AG04450 (cell line): ENCODE results near the gene NCLN. TPM values are rescaled to one million over a fixed set of nuclear protein-coding genes. Genes with fewer than 3 reads are reported as not detected.
"Not testable (repeated sequence)": the region's sequence is repeated elsewhere in the genome, so short reads cannot be mapped to it uniquely, and the experiment has no call there.

Experiments
- CTCF ChIA-PET: fragments of 300-600, 350-600 bp; formaldehyde crosslinking; extraction: SDS; loops from one replicate; lab custom pipeline; 2022; ENCODE audit warnings: antibody characterized with exemption, inconsistent platforms; lab: Charles Lee
- POLR2A ChIA-PET: fragments of 350-600 bp; formaldehyde crosslinking; extraction: SDS; loops from one replicate; lab custom pipeline; 2021; ENCODE audit warnings: antibody characterized with exemption, inconsistent platforms; lab: Yijun Ruan, JAX
- DNase-seq: peaks from one replicate; pipeline ENCODE4 v3.0.0-alpha.2; 2011; ENCODE audit warnings: low read depth, low spot score
- H3K27ac ChIP-seq: one replicate; pipeline ENCODE4 v1.5.1; 2012; ENCODE audit warnings: low read depth, low read length, control low read depth
- H3K27me3 ChIP-seq: one replicate; pipeline ENCODE4 v1.6.0; 2012; ENCODE audit warnings: low read length; ENCODE audit not compliant: control insufficient read depth, insufficient read depth
- H3K4me3 ChIP-seq: 2 replicates; pipeline ENCODE4 v1.5.1; 2011; ENCODE audit warnings: mild to moderate bottlenecking, low read depth, low read length, control low read depth
- H3K9me3 ChIP-seq: 2 replicates; pipeline ENCODE4 v1.5.1; 2012; ENCODE audit warnings: low read length; ENCODE audit not compliant: control insufficient read depth, insufficient read depth
- polyA plus RNA-seq: library from polyadenylated mRNA; depleted of rRNA; stranded (reverse); fragments of >200 nt; gene quantifications from 2 replicates; pipeline ENCODE4 v1.2.3, GENCODE V29; 2011
- TF ChIP-seq, protein P1 (sequence below): IDR thresholded peaks from 2 replicates; pipeline ENCODE4 v1.5.1; 2011; ENCODE audit warnings: low read depth, low read length, control low read depth, inconsistent platforms

The NCLN gene
- polyA plus RNA-seq, 1 experiment: 27.1 TPM

DNA sequence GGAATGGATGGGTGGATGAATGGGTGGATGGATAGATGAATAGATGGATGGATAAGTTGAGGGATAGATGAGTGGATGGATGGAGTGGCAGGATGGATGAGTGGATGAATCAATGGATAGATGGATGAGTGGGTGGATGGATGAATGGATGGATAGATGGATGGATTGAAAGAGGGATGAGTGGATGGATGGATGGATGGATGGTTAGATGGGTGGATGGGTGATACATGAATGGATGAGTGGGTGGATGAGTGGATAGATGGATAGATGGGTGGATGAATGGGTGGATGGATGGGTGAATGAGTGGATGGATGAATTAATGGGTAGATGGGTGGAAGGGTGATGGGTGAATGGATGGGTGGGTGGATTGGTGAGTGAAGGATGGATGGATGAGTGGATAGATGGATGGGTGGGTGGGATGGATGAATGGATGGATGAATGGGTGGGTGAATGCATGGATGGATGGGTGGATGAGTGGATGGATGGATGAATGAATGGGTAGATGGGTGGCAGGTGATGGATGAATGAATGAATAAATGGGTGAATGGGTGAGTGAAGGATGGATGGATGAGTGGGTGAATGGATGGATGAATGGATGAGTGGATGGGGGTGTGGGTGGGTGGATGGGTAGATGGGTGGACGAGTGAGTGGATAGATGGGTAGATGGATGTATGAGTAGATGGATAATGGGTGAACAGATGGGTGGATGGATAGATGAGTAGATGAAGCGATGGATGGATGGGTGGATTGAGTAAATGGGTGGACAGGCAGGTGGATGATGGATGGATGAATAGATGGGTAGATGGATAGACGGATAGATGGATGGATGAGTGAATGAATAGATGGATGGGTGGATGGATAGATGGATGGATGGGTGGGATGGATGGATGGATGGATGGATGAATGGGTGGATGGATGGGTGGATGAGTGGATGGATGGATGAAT, 32.2 kb upstream of the NCLN start:
- ChIA-PET CTCF (interaction anchor here (0.7 kb wide), 1 partner anchor 71 kb away, joined by 5 read pairs; the partner anchor contains the start of gene CELF5), POLR2A (no interaction called here)
- H3K4me3 ChIP-seq: no peak overlapping the region
- H3K27ac ChIP-seq: no peak overlapping the region
- TF ChIP-seq, protein P1, sequence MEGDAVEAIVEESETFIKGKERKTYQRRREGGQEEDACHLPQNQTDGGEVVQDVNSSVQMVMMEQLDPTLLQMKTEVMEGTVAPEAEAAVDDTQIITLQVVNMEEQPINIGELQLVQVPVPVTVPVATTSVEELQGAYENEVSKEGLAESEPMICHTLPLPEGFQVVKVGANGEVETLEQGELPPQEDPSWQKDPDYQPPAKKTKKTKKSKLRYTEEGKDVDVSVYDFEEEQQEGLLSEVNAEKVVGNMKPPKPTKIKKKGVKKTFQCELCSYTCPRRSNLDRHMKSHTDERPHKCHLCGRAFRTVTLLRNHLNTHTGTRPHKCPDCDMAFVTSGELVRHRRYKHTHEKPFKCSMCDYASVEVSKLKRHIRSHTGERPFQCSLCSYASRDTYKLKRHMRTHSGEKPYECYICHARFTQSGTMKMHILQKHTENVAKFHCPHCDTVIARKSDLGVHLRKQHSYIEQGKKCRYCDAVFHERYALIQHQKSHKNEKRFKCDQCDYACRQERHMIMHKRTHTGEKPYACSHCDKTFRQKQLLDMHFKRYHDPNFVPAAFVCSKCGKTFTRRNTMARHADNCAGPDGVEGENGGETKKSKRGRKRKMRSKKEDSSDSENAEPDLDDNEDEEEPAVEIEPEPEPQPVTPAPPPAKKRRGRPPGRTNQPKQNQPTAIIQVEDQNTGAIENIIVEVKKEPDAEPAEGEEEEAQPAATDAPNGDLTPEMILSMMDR: no peak
- no peak for DNase-seq
- no peaks in the 10 kb centered on the region for H3K27me3 ChIP-seq
- H3K9me3 ChIP-seq: peaks cover 6% of the 10 kb centered on the region; the same call in 1 of the 2 replicates

DNA sequence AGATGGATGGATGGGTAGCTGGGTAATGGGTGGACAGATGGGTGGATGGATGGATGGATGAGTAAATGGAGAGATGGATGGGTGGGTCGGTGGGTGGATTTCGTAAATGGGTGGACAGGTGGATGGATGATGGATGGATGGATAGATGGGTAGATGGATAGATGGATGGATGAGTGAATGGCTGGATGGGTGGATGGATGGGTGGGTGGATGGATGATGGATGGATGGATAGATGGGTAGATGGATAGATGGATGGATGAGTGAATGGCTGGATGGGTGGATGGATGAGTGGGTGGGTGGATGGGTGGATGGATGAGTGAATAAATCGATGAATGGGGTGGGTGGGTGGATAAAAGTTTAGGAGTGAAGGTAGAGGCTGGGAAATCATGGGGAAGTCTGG, 31.3 kb upstream of the NCLN start:
- H3K9me3 ChIP-seq, H3K27me3 ChIP-seq, POLR2A ChIA-PET, DNase-seq, H3K4me3 ChIP-seq, CTCF ChIA-PET: not testable (repeated sequence)
- peak overlapping the region; percentile 96 for H3K27ac ChIP-seq

DNA sequence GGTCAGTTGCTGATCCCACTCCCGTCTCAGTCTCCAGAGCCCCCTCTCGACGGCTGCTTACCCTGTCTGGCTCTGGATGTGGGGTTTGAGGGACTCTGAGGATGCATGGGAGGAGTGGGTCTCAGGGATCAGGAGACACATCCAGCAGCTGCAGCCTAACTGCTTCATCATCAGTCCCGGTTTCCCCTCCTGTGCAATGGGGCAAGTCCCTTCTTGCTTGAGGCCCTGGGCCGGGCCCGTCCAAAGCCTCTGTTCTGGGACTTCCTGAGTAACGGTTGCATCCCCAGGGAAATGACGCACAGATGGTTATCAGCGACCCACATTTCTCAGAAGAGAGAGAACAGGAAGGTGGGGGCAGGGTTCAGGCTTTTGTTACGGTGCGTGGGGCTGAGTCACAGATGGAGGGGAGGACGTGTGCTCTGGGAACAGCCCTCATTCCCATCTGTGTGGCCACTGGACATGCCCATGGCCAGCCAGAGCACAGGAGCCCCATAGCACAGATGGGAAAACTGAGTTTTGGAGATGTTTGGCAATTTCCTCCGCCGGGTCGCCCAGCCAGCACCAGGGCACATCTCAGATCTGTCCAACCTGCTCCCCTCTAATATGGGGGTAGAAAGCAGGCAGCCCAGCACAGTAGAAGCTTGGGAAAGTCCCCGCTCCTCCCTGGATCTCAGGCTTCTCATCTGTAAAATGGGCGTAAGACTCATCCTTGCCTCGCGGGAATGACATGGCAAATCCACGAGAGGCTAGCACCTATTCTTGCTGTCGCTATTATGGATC, 30.6 kb upstream of the NCLN start:
- Histone ChIP-seq H3K27me3 (no peaks in the 10 kb centered on the region), H3K9me3 (peaks cover 6% of the 10 kb centered on the region), H3K27ac (peak overlapping the region; percentile 96), H3K4me3 (peak overlapping the region; percentile 21)
- peak; percentile 93 for DNase-seq
- ChIA-PET CTCF (no interaction called here), POLR2A (no interaction called here)
- TF ChIP-seq, protein P1: no peak

DNA sequence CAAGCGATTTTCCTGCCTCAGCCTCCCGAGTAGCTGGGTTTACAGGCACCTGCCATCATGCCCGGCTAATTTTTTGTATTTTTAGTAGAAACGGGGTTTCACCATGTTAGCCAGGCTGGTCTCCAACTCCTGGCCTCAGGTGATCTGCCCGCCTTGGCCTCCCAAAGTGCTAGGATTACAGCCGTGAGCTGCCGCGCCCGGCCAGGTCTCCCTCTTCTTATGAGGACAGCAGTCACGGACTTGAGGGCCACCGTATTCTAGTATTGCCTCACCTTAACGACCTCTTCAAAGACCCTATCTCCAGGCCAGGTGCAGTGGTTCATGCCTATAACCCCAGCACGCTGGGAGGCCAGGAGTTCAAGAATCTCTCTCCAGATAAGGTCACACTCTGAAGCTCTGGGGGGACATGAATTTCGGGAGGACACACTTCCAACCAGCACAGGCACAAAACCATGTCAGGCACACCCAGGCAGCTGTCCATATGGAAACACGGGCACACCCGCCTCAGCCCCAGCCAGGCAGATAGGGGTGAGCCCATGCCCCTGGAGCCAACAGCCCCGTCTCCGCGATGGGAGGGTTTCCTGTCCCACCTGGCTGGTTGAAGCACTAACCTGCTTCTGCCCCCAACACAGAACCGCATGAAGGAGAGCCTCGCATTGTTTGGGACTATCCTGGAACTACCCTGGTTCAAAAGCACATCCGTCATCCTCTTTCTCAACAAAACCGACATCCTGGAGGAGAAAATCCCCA, 28.5 kb upstream of the NCLN start:
- TF ChIP-seq, protein P1: no peak
- ChIA-PET CTCF (interaction anchor here (1.3 kb wide), 1 partner anchor 206 kb away, joined by 5 read pairs; no protein-coding TSS in a partner anchor), POLR2A (interaction anchor here (0.6 kb wide), 1 partner anchor 14 kb away, joined by 3 read pairs; no protein-coding TSS in a partner anchor)
- DNase-seq: no peak
- H3K9me3 ChIP-seq: peaks cover 4% of the 10 kb centered on the region
- no peaks in the 10 kb centered on the region for H3K27me3 ChIP-seq
- H3K4me3 ChIP-seq: no peak overlapping the region
- H3K27ac ChIP-seq: no peak overlapping the region

DNA sequence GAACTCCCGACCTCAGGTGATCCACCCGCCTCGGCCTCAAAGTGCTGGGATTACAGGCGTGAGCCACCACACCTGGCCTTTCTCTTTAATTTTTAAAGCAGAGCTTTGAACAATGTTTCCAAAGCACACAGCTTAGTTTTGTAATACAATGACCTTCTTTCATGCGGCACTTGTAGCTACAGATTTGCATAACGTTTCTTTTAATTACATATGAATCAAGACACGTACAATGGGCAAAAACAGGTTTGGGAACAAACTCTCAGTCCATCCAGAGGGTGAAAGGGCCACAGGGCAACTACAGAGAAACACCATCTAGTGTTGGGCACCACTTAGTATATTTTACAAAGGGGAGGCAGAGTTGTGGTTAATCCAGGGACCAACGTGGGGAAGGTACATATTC, 26.2 kb upstream of the NCLN start:
- Histone ChIP-seq H3K27ac (no peak overlapping the region), H3K27me3 (no peaks in the 10 kb centered on the region), H3K4me3 (no peak overlapping the region), H3K9me3 (peaks cover 4% of the 10 kb centered on the region)
- DNase-seq: no peak
- TF ChIP-seq, protein P1: no peak
- POLR2A ChIA-PET: interaction anchor here (1.1 kb wide), 1 partner anchor 209 kb away, joined by 3 read pairs; no protein-coding TSS in a partner anchor
- CTCF ChIA-PET: interaction anchor here (0.9 to 3.9 kb wide), 5 partner anchors 23 to 273 kb away, joined by 3 to 28 read pairs (median 4); partner anchors contain the start of gene GNA15
